KMS-11 (cell line): ENCODE measurements around the gene FUT9.

ENCODE experiments used
- H2AFZ ChIP-seq: fragments of 200-600 bp; sonication (generic); 2 replicates; pipeline ENCODE4 v1.6.1; 2016; ENCODE audit warnings: antibody characterized with exemption, mixed run types, low read depth
- H3K27ac ChIP-seq: fragments of 200-600 bp; sonication (generic); 2 replicates; pipeline ENCODE4 v1.6.1; 2016; ENCODE audit warnings: mild to moderate bottlenecking, mixed run types
- H3K27me3 ChIP-seq: fragments of 200-600 bp; sonication (generic); 2 replicates; pipeline ENCODE4 v1.6.1; 2017; ENCODE audit warnings: mild to moderate bottlenecking, low read depth, mixed run types, moderate library complexity; ENCODE audit not compliant: insufficient read depth
- H3K36me3 ChIP-seq: fragments of 200-600 bp; sonication (generic); 2 replicates; pipeline ENCODE4 v1.6.1; 2017; ENCODE audit warnings: mild to moderate bottlenecking, mixed run types; ENCODE audit not compliant: insufficient read depth
- H3K4me1 ChIP-seq: fragments of 200-600 bp; sonication (generic); 2 replicates; pipeline ENCODE4 v1.6.1; 2016; ENCODE audit warnings: mild to moderate bottlenecking, low read depth, mixed run types; ENCODE audit not compliant: poor library complexity, severe bottlenecking
- H3K4me2 ChIP-seq: fragments of 200-600 bp; sonication (generic); 2 replicates; pipeline ENCODE4 v1.7.0; 2016; ENCODE audit warnings: mild to moderate bottlenecking, mixed run types
- H3K4me3 ChIP-seq: fragments of 200-600 bp; sonication (generic); IDR thresholded peaks from 2 replicates; pipeline ENCODE4 v1.6.1; 2017; ENCODE audit warnings: low read depth, low read length, mixed read lengths; ENCODE audit not compliant: insufficient read depth
- H3K79me2 ChIP-seq: fragments of 200-600 bp; sonication (generic); 2 replicates; pipeline ENCODE4 v1.6.1; 2016; ENCODE audit warnings: low read depth, mixed run types; ENCODE audit not compliant: insufficient read depth
- H3K9ac ChIP-seq: fragments of 200-600 bp; sonication (generic); 2 replicates; pipeline ENCODE4 v1.6.1; 2016; ENCODE audit warnings: mild to moderate bottlenecking, mixed run types
- H4K20me1 ChIP-seq: fragments of 200-600 bp; sonication (generic); 2 replicates; pipeline ENCODE4 v1.6.1; 2016; ENCODE audit warnings: mild to moderate bottlenecking, mixed run types; ENCODE audit not compliant: insufficient read depth
- TF ChIP-seq, protein P1 (sequence below): fragments of 200-600 bp; sonication (generic); conservative IDR thresholded peaks from 2 replicates; pipeline ENCODE4 v1.6.1; 2017; ENCODE audit warnings: low read depth, mild to moderate bottlenecking, antibody characterized with exemption, low read length, moderate library complexity, mixed read lengths

The FUT9 gene

DNA sequence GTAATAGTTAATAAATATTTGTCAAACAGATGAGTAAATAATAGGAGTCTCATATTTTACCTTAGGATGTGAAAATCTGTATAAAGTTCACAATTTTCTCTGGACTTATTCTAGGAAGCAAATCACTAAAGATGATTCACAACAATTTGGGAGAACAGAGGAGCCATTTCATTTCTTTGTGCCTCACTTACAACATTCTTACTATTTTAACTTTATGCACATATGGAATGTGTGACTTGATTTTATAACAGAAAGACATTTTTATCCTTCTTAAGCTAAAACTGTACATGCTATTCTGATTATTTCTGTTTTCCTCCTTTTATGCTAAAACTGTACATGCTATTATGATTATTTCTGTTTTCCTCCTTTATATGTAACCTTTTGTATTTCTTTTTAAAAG, 83.3 kb downstream of the FUT9 start:
- Histone ChIP-seq H3K36me3 (no peaks in the 10 kb centered on the region), H3K4me1 (no peaks in the 10 kb centered on the region), H3K27me3 (no peaks in the 10 kb centered on the region), H3K27ac (no peak overlapping the region), H3K4me3 (no peak overlapping the region), H3K9ac (no peak overlapping the region), H3K4me2 (no peak overlapping the region), H3K79me2 (no peaks in the 10 kb centered on the region), H2AFZ (no peak overlapping the region), H4K20me1 (no peaks in the 10 kb centered on the region)
- TF ChIP-seq, protein P1, sequence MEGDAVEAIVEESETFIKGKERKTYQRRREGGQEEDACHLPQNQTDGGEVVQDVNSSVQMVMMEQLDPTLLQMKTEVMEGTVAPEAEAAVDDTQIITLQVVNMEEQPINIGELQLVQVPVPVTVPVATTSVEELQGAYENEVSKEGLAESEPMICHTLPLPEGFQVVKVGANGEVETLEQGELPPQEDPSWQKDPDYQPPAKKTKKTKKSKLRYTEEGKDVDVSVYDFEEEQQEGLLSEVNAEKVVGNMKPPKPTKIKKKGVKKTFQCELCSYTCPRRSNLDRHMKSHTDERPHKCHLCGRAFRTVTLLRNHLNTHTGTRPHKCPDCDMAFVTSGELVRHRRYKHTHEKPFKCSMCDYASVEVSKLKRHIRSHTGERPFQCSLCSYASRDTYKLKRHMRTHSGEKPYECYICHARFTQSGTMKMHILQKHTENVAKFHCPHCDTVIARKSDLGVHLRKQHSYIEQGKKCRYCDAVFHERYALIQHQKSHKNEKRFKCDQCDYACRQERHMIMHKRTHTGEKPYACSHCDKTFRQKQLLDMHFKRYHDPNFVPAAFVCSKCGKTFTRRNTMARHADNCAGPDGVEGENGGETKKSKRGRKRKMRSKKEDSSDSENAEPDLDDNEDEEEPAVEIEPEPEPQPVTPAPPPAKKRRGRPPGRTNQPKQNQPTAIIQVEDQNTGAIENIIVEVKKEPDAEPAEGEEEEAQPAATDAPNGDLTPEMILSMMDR: no peak

DNA sequence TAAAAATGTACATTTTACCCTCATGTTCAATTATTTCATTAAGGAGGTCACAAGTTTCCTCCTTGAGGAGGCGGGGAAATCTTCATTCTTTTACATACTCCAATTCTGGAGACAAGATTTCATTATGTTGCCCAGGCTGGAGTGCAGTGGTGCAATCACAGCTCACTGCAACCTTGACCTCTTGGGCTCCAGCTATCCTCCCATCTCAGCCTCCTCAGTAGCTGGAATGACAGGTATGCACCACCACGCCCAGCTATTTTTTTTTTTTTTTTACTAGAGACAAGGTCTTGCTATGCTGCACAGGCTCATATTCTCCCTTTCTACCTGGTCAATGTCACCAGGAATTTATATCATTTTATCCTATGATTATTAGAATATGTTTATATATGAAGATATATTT, 85.8 kb downstream of the FUT9 start:
- no peaks in the 10 kb centered on the region for H3K79me2 ChIP-seq
- H3K27ac ChIP-seq: no peak overlapping the region
- H4K20me1 ChIP-seq: no peaks in the 10 kb centered on the region
- H3K4me1 ChIP-seq: no peaks in the 10 kb centered on the region
- H3K36me3 ChIP-seq: no peaks in the 10 kb centered on the region
- no peak overlapping the region for H2AFZ ChIP-seq
- H3K4me3 ChIP-seq: no peak overlapping the region
- TF ChIP-seq, protein P1: no peak
- H3K4me2 ChIP-seq: no peak overlapping the region
- no peaks in the 10 kb centered on the region for H3K27me3 ChIP-seq
- H3K9ac ChIP-seq: no peak overlapping the region

DNA sequence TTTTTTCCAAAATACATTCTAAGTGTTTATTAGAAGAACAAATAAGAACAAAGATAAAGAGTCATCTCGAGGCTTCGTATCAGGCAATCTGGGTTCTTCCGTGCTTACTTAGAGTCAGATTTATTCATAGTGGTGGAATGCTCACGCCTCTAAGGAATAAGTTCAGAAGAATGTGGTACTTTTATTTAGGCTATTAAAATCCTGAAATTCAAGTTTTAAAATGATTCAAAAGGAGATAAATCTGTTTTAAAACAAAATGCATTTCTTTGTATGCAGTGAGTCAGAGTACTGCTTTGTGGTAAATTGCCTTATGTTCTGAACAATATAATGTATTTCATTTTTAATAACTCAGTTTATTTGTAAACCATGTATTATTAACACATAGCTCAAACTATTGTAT, 89.1 kb downstream of the FUT9 start:
- Histone ChIP-seq H3K79me2 (no peaks in the 10 kb centered on the region), H3K9ac (no peak overlapping the region), H2AFZ (no peak overlapping the region), H3K4me1 (no peaks in the 10 kb centered on the region), H3K4me3 (no peak overlapping the region), H3K36me3 (no peaks in the 10 kb centered on the region), H3K27ac (no peak overlapping the region), H3K27me3 (no peaks in the 10 kb centered on the region), H3K4me2 (no peak overlapping the region), H4K20me1 (no peaks in the 10 kb centered on the region)
- TF ChIP-seq, protein P1: no peak

DNA sequence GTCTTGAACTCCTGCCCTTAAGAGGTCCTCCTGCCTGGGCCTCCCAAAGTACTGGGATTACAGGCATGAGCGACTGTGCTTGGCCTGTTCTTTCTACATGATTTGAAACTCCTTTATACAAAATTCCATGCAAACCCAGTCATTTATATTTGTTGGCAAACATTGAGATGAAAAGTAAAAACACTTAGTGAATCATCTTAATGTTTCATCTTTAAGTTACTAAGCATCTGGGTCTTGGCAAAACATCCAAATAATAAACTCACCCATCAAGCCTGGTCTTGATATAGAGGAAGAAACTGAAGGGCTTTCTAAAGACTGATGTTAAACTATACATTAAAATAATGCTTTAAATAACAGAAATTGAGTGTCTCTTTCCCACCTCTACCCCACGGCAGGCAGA, 95.1 kb downstream of the FUT9 start:
- Histone ChIP-seq H3K4me3 (no peak overlapping the region), H3K79me2 (no peaks in the 10 kb centered on the region), H2AFZ (no peak overlapping the region), H3K4me1 (no peaks in the 10 kb centered on the region), H3K9ac (no peak overlapping the region), H3K4me2 (no peak overlapping the region), H4K20me1 (no peaks in the 10 kb centered on the region), H3K27me3 (no peaks in the 10 kb centered on the region), H3K27ac (no peak overlapping the region), H3K36me3 (no peaks in the 10 kb centered on the region)
- TF ChIP-seq, protein P1: no peak

DNA sequence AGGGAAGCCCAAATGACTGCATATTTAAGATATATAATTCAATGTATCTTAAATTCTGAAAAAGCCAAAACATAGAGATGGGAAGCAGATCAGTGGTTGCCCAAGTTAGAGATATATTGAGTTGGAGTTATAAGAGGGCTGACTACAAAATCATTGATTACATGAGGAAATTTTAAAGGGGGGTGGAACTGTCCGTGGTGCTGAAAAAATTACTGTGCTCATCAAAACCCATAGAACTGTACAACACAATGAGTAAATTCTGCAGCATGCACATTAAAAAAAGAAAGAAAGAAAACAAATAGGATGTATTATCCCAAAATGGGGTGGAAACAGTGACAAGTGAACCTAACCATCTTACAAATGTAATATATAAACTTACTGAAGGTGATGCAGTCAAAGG, 100.9 kb downstream of the FUT9 start:
- Histone ChIP-seq H2AFZ (no peak overlapping the region), H3K27me3 (no peaks in the 10 kb centered on the region), H3K79me2 (no peaks in the 10 kb centered on the region), H3K4me2 (no peak overlapping the region), H3K4me3 (no peak overlapping the region), H3K36me3 (no peaks in the 10 kb centered on the region), H4K20me1 (no peaks in the 10 kb centered on the region), H3K9ac (no peak overlapping the region), H3K27ac (no peak overlapping the region), H3K4me1 (no peaks in the 10 kb centered on the region)
- TF ChIP-seq, protein P1: no peak
